Stimulated activated CD8-positive, alpha-beta memory T cell treated with anti-CD3 and anti-CD28 coated beads, Interleukin-7, amount 100 ng/mL, for 48 hours (primary cell): ENCODE measurements around the gene TIMM10.

Experiments
- DNase-seq, 2 donors: peaks; one replicate each; pipeline ENCODE4 v3.0.0-alpha.2; 2020; ENCODE audit warnings: low read depth in 1 of 2; ENCODE audit errors: extremely low read depth in 1 of 2

The TIMM10 gene

GRCh38 chr11:57484141-57484710, 46.3 kb downstream of the TIMM10 start:
- no peak for DNase-seq

DNA sequence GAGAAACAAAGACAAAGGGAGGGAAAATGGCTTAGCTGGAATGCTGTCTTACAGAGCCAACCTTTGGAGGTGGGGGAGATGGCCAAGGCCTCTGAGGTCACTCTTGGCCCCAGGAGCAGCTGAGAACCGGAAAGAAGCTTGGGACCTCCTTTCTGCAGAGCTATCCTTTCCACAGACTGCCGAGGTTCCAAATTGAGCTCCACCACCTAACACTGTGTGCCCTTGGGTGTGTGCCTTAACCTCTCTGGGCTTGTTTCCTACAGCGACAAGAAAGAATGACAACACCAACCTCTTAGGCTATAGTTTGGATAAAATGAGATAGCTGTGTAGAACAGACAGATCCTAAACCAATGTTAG, 47.0 kb downstream of the TIMM10 start:
- no peak for DNase-seq

- DNase-seq = peak in 1 of 2 donors; percentile 55
Observed at GRCh38 chr11:57482782-57483561, 47.6 kb downstream of the TIMM10 start.

GRCh38 chr11:57481915-57482781, 48.4 kb downstream of the TIMM10 start:
- no peak for DNase-seq

DNA sequence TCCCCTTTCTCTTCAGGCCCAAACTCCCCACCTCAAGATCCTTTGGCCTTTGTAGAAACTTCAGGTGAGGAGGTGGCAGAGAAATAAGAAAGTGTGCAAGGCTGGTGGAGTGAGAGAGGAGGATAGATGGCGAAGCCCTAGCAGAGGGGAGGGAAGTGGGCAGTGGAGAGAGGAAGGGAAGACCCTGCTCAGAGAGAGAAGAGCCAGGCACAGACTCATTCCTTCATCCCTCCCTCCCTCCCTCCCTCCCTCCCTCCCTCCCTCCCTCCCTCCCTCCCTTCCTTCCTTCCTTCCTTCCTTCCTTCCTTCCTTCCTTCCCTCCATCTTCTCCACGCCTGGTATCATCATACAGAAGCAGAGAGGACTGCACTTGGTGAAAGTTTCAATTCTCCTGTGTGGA, 49.2 kb downstream of the TIMM10 start:
- no peak for DNase-seq

- DNase-seq = peak; percentile 40 to 64
Observed at GRCh38 chr11:57480409-57481137, 50.0 kb downstream of the TIMM10 start.

GRCh38 chr11:57479911-57480310, 50.6 kb downstream of the TIMM10 start:
- no peak for DNase-seq

DNA sequence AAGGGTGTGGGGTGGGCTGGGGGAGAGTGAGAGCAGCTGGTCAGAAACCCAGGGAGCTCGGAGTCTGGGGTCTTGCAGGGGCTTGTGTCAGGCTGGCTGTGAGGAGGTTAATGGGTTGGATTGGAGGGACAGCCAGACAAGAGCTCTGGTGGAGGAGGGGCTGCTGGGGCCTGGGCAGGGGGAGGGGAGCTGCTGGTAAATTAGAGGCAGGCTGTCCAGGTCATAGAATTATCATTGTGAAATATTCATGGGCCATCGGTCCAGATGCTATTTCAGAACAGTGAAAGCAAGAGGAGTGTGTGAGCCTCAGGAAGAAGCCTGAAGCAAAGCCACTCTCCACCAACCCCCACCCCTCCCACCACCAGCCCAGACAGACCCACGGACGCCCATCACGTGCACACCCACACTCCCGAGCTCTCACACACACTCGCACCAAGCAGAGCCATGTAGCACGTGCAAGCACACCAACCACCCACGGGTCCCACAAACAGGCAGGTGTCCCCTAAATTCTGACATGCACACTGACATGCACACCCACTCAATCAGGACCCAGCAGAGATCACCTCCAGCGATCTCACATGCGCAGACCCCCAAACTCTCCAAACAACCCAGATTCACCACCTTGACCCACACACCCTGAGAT, 51.4 kb downstream of the TIMM10 start:
- no peak for DNase-seq
